WERI-Rb-1 (cell line): ENCODE measurements around the gene CNDP2.

Experiments used
- DNase-seq: peaks from one replicate; pipeline ENCODE4 v3.0.0-alpha.2; 2020
- H3K27ac ChIP-seq: fragments of 250-450 bp; sonication (Bioruptor Pico); 2 replicates; pipeline ENCODE4 v1.5.1; 2020; ENCODE audit warnings: mild to moderate bottlenecking, moderate library complexity
- H3K27me3 ChIP-seq: fragments of 250-450 bp; sonication (Bioruptor Pico); 2 replicates; pipeline ENCODE4 v1.5.1; 2021; ENCODE audit warnings: mild to moderate bottlenecking, low read depth, moderate library complexity; ENCODE audit not compliant: insufficient read depth, severe bottlenecking
- H3K36me3 ChIP-seq: fragments of 250-450 bp; sonication (Bioruptor Pico); 2 replicates; pipeline ENCODE4 v1.5.1; 2020; ENCODE audit warnings: mild to moderate bottlenecking, moderate library complexity
- H3K4me3 ChIP-seq: 2 replicates; pipeline ENCODE4 v1.5.1; 2011; ENCODE audit warnings: low read depth, mild to moderate bottlenecking, control low read depth, low read length
- H3K9me3 ChIP-seq: fragments of 250-450 bp; sonication (Bioruptor Pico); 2 replicates; pipeline ENCODE4 v1.5.1; 2021; ENCODE audit warnings: mild to moderate bottlenecking, moderate library complexity; ENCODE audit not compliant: severe bottlenecking
- CTCF ChIP-seq: IDR thresholded peaks from 2 replicates; pipeline ENCODE4 v1.5.1; 2011; ENCODE audit warnings: low read depth, mild to moderate bottlenecking, control low read depth, inconsistent platforms, low read length

Gene CNDP2

GRCh38 chr18:74495581-74496507 is at the start of gene CNDP2:
Gene CNDP2 (plus strand): TSS chr18:74496363. CDS start chr18:74499974, 3,611 bp downstream.
- peak; percentile 100 for DNase-seq
- no peak for TF ChIP-seq CTCF
- Histone ChIP-seq H3K36me3 (peaks cover 27% of the 10 kb centered on the region), H3K4me3 (peak within 1 kb of the TSS; percentile 88), H3K27me3 (no peaks in the 10 kb centered on the region), H3K27ac (peak within 1 kb of the TSS; percentile 92), H3K9me3 (no peaks in the 10 kb centered on the region)

GRCh38 chr18:74446631-74447403 is 49.3 kb upstream of the CNDP2 start:
- H3K9me3 ChIP-seq, result no peaks in the 10 kb centered on the region
- DNase-seq, result no peak
- H3K36me3 ChIP-seq, result no peaks in the 10 kb centered on the region
- no peak overlapping the region for H3K27ac ChIP-seq
- H3K27me3 ChIP-seq, result no peaks in the 10 kb centered on the region
- H3K4me3 ChIP-seq, result no peak overlapping the region
- TF ChIP-seq CTCF, result no peak

- Histone ChIP-seq H3K9me3 (no peaks in the 10 kb centered on the region), H3K27me3 (no peaks in the 10 kb centered on the region)
- TF ChIP-seq CTCF, result no peak
Observed at GRCh38 chr18:74447404-74448152, 48.6 kb upstream of the CNDP2 start.

GRCh38 chr18:74450626-74451025 is 45.5 kb upstream of the CNDP2 start:
- H3K9me3 ChIP-seq, result no peaks in the 10 kb centered on the region
- DNase-seq, result no peak
- TF ChIP-seq CTCF, result no peak
- peaks cover 12% of the 10 kb centered on the region for H3K27me3 ChIP-seq
- no peaks in the 10 kb centered on the region for H3K36me3 ChIP-seq
- no peak overlapping the region for H3K4me3 ChIP-seq
- no peak overlapping the region for H3K27ac ChIP-seq

More at GRCh38 chr18:74447404-74448152, 48.6 kb upstream of the CNDP2 start:
- Histone ChIP-seq H3K4me3 (no peak overlapping the region), H3K27ac (no peak overlapping the region), H3K36me3 (no peaks in the 10 kb centered on the region)
- no peak for DNase-seq

GRCh38 chr18:74451148-74451547 is 45.0 kb upstream of the CNDP2 start:
- Histone ChIP-seq H3K27ac (no peak overlapping the region), H3K9me3 (no peaks in the 10 kb centered on the region), H3K4me3 (no peak overlapping the region), H3K36me3 (no peaks in the 10 kb centered on the region), H3K27me3 (peaks cover 17% of the 10 kb centered on the region)
- no peak for DNase-seq
- no peak for TF ChIP-seq CTCF
